Naive thymus-derived CD4-positive, alpha-beta T cell (primary cell): ENCODE measurements around the gene ZNF667. TPM values are rescaled to one million over a fixed set of nuclear protein-coding genes. Genes with fewer than 3 reads are reported as not detected.

Source experiments
- ATAC-seq: fragments of 150-1000 bp; cut with Tn5 transposase; 2 replicates; pipeline ENCODE4 v1.10.0; 2021; ENCODE audit warnings: mild to moderate bottlenecking, moderate library complexity
- CTCF ChIA-PET: fragments of 350-600 bp; sonication (Branson Sonifier 250); formaldehyde crosslinking; loops from one replicate; lab custom pipeline; 2021; ENCODE audit warnings: antibody characterized with exemption; lab: Charles Lee
- POLR2A ChIA-PET: fragments of 350-600 bp; sonication (Branson Sonifier 250); formaldehyde crosslinking; loops from one replicate; lab custom pipeline; 2021; ENCODE audit warnings: antibody characterized with exemption, inconsistent platforms; lab: Charles Lee
- DNase-seq, 9 donors: peaks; one replicate each; pipeline versions ENCODE4 v3.0.0 to v3.0.0-alpha.2; 2020 to 2022; ENCODE audit warnings: mixed read lengths in 1 of 9
- H3K27ac ChIP-seq: one replicate; pipeline ENCODE4 v1.7.0; 2013; ENCODE audit warnings: mild to moderate bottlenecking, low read depth, low read length, moderate library complexity
- H3K27me3 ChIP-seq, 2 donors: one replicate each; pipeline ENCODE4 v1.7.0; 2013; ENCODE audit warnings: low read length in 2 of 2, mild to moderate bottlenecking in 2 of 2, moderate library complexity in 2 of 2; ENCODE audit not compliant: control insufficient read depth in 2 of 2, insufficient read depth in 2 of 2
- H3K36me3 ChIP-seq, 3 experiments: 1 replicate in 2 of 3; 2 replicates in 1 of 3; pipeline ENCODE4 v1.7.0; 2013; ENCODE audit warnings: low read length in 3 of 3, mild to moderate bottlenecking in 3 of 3, moderate library complexity in 1 of 3; ENCODE audit not compliant: insufficient read depth in 3 of 3, control insufficient read depth in 2 of 3
- H3K4me1 ChIP-seq, 2 donors: one replicate each; pipeline ENCODE4 v1.7.0; 2013; ENCODE audit warnings: low read length in 2 of 2, mild to moderate bottlenecking in 2 of 2, moderate library complexity in 1 of 2; ENCODE audit not compliant: control insufficient read depth in 2 of 2, insufficient read depth in 2 of 2
- H3K4me3 ChIP-seq: 2 replicates; pipeline ENCODE4 v1.7.0; 2013; ENCODE audit warnings: mild to moderate bottlenecking, low read length
- H3K9me3 ChIP-seq, 3 experiments: 1 replicate in 2 of 3; 2 replicates in 1 of 3; pipeline ENCODE4 v1.7.0; 2013; ENCODE audit warnings: low read length in 3 of 3; ENCODE audit not compliant: control insufficient read depth in 2 of 3
- H3K27ac Mint-ChIP-seq, 9 donors: one replicate each; pipeline ENCODE4 v1.8.0; 2020 to 2022; ENCODE audit warnings: mixed read lengths in 9 of 9, mild to moderate bottlenecking in 8 of 9, moderate library complexity in 5 of 9, inconsistent platforms in 2 of 9
- H3K27me3 Mint-ChIP-seq, 5 donors: one replicate each; pipeline ENCODE4 v1.8.0; 2021 to 2022; ENCODE audit warnings: mixed read lengths in 5 of 5, mild to moderate bottlenecking in 1 of 5
- H3K36me3 Mint-ChIP-seq, 5 donors: one replicate each; pipeline ENCODE4 v1.8.0; 2020 to 2022; ENCODE audit warnings: mixed read lengths in 5 of 5, mild to moderate bottlenecking in 3 of 5, inconsistent platforms in 1 of 5
- H3K4me1 Mint-ChIP-seq, 7 donors: one replicate each; pipeline ENCODE4 v1.8.0; 2020 to 2022; ENCODE audit warnings: mixed read lengths in 7 of 7, mild to moderate bottlenecking in 3 of 7, inconsistent platforms in 1 of 7
- H3K4me3 Mint-ChIP-seq, 10 donors: one replicate each; pipeline ENCODE4 v1.8.0; 2020 to 2022; ENCODE audit warnings: mild to moderate bottlenecking in 10 of 10, mixed read lengths in 10 of 10, moderate library complexity in 6 of 10, inconsistent platforms in 2 of 10
- H3K9me3 Mint-ChIP-seq, 11 donors: one replicate each; pipeline ENCODE4 v1.8.0; 2020 to 2022; ENCODE audit warnings: mixed read lengths in 11 of 11, mild to moderate bottlenecking in 4 of 11, inconsistent platforms in 1 of 11, moderate library complexity in 1 of 11
- intact Hi-C, 2 donors: fragments of 100-400 bp; cut with micrococcal nuclease; formaldehyde crosslinking; loops; one replicate each; pipeline ENCODE4 v1.15.1; 2023
- polyA plus RNA-seq, 2 donors: library from polyadenylated mRNA; unstranded; fragments of 300-500 nt; fragmentation: Illumina TruSeq; gene quantifications; one replicate each; pipeline ENCODE4 v1.2.3, GENCODE V29; 2021
- total RNA-seq, 6 experiments: library from RNA in 5 of 6; stranded (reverse) in 5 of 6; gene quantifications; 1 replicate in 5 of 6; 2 replicates in 1 of 6; pipeline ENCODE4 v1.2.3 and lab custom pipeline; 2021 to 2026

ZNF667 gene
- total RNA-seq (1 to 10 TPM in 4 of 5 experiments, not detected in 1; 1.1 to 8.1 (median 2.2) TPM), polyA plus RNA-seq (1 to 10 TPM; 2.3 to 3.1 TPM), total RNA-seq (lab: John Stamatoyannopoulos, UW) (3.2 reads per million, percentile 17 among the genes with 10 or more reads in this experiment)

- H3K27ac ChIP-seq: peak within 1 kb of the TSS; percentile 82
- peaks cover 0 to 30% (median 11%) of the 10 kb centered on the region in 7 donors for H3K4me1 Mint-ChIP-seq
- no peaks in the 10 kb centered on the region for H3K4me1 ChIP-seq
- H3K27ac Mint-ChIP-seq: peak within 1 kb of the TSS; percentile 67 to 97 (median 87)
- H3K27me3 Mint-ChIP-seq: peaks cover 9 to 43% (median 27%) of the 10 kb centered on the region in 5 donors
- DNase-seq: peak in 7 of 9 donors; percentile 3 to 63 (median 47)
- no peaks in the 10 kb centered on the region for H3K27me3 ChIP-seq
- intact Hi-C loops: no loop called here
- POLR2A ChIA-PET: no interaction called here
- peak; percentile 75 for ATAC-seq
- CTCF ChIA-PET: no interaction called here
- peaks cover 0 to 69% (median 0%) of the 10 kb centered on the region in 3 experiments for H3K9me3 ChIP-seq
- peaks cover 8 to 62% (median 39%) of the 10 kb centered on the region in 5 donors for H3K36me3 Mint-ChIP-seq
- H3K9me3 Mint-ChIP-seq: peaks cover 29 to 94% (median 67%) of the 10 kb centered on the region in 11 donors
- H3K4me3 ChIP-seq: peak within 1 kb of the TSS; percentile 37
- peak within 1 kb of the TSS; percentile 76 to 97 (median 92) for H3K4me3 Mint-ChIP-seq
- H3K36me3 ChIP-seq: no peaks in the 10 kb centered on the region
These were observed at the start of gene ZNF667 for GRCh38 chr19:56476651-56477428. ZNF667 (minus strand) TSS chr19:56477345; CDS start chr19:56462370, 14,975 bp downstream.

GRCh38 chr19:56525214-56525860 is 48.2 kb upstream of the ZNF667 start:
- ChIA-PET POLR2A (no interaction called here), CTCF (no interaction called here)
- no peak overlapping the region for H3K27ac ChIP-seq
- H3K9me3 ChIP-seq: peaks cover 10 to 98% (median 30%) of the 10 kb centered on the region in 3 experiments
- Mint-ChIP-seq H3K27me3 (peaks cover 0 to 5% (median 0%) of the 10 kb centered on the region in 5 donors), H3K9me3 (peaks cover 18 to 100% (median 73%) of the 10 kb centered on the region in 11 donors), H3K36me3 (peaks cover 3 to 53% (median 35%) of the 10 kb centered on the region in 5 donors), H3K27ac (no peak overlapping the region), H3K4me1 (no peaks in the 10 kb centered on the region), H3K4me3 (no peak overlapping the region)
- DNase-seq (no peak), ATAC-seq (no peak)
- H3K27me3 ChIP-seq: no peaks in the 10 kb centered on the region
- H3K36me3 ChIP-seq: no peaks in the 10 kb centered on the region
- intact Hi-C loops: no loop called here
- H3K4me3 ChIP-seq: no peak overlapping the region
- no peaks in the 10 kb centered on the region for H3K4me1 ChIP-seq

GRCh38 chr19:56508290-56508778 is 31.2 kb upstream of the ZNF667 start:
- peaks cover 8 to 56% (median 17%) of the 10 kb centered on the region in 11 donors for H3K9me3 Mint-ChIP-seq
- no peaks in the 10 kb centered on the region for H3K36me3 ChIP-seq
- H3K4me1 ChIP-seq: peaks cover 0 to 5% of the 10 kb centered on the region in 2 donors
- ChIA-PET CTCF (no interaction called here), POLR2A (interaction anchor here (0.7 kb wide), 1 partner anchor 1675 kb away, joined by 3 read pairs; the partner anchor contains the start of gene ZNF274)
- peak overlapping the region; percentile 85 for H3K27ac ChIP-seq
- peaks cover 0 to 37% (median 8%) of the 10 kb centered on the region in 3 experiments for H3K9me3 ChIP-seq
- no peak overlapping the region for H3K27ac Mint-ChIP-seq
- H3K4me3 ChIP-seq: peak overlapping the region; percentile 42
- ATAC-seq (no peak), DNase-seq (no peak)
- H3K27me3 Mint-ChIP-seq: peaks cover 0 to 13% (median 0%) of the 10 kb centered on the region in 5 donors
- intact Hi-C loops: loop anchor here in 1 of 2 donors (1.0 kb wide), 1 partner anchor 105 kb away; no protein-coding TSS in a partner anchor
- peaks cover 0 to 17% (median 8%) of the 10 kb centered on the region in 5 donors for H3K36me3 Mint-ChIP-seq
- H3K4me1 Mint-ChIP-seq: peaks cover 0 to 10% (median 6%) of the 10 kb centered on the region in 7 donors
- H3K27me3 ChIP-seq: no peaks in the 10 kb centered on the region
- no peak overlapping the region for H3K4me3 Mint-ChIP-seq

GRCh38 chr19:56507446-56508289 is 30.5 kb upstream of the ZNF667 start, which contains the start of gene ZNF471:
ZNF471 (plus strand) TSS chr19:56507855; CDS start chr19:56511572, 3,717 bp downstream.
- Mint-ChIP-seq H3K27ac (peak within 1 kb of the TSS in 3 of 9 donors; percentile 3 to 81 (median 10)), H3K9me3 (peaks cover 1 to 56% (median 17%) of the 10 kb centered on the region in 11 donors)

GRCh38 chr19:56504581-56504980 is 27.4 kb upstream of the ZNF667 start:
- Mint-ChIP-seq H3K27ac (no peak overlapping the region), H3K27me3 (peaks cover 0 to 18% (median 0%) of the 10 kb centered on the region in 5 donors), H3K4me3 (no peak overlapping the region), H3K4me1 (peaks cover 0 to 10% (median 6%) of the 10 kb centered on the region in 7 donors), H3K36me3 (peaks cover 0 to 36% (median 23%) of the 10 kb centered on the region in 5 donors), H3K9me3 (peaks cover 0 to 72% (median 36%) of the 10 kb centered on the region in 11 donors)
- Histone ChIP-seq H3K36me3 (no peaks in the 10 kb centered on the region), H3K27ac (no peak overlapping the region), H3K27me3 (no peaks in the 10 kb centered on the region), H3K4me3 (no peak overlapping the region), H3K9me3 (peaks cover 0 to 42% (median 8%) of the 10 kb centered on the region in 3 experiments), H3K4me1 (peaks cover 0 to 5% of the 10 kb centered on the region in 2 donors)
- DNase-seq: no peak
- POLR2A ChIA-PET: no interaction called here
- ATAC-seq: no peak
- intact Hi-C loops: no loop called here
- CTCF ChIA-PET: no interaction called here

More at GRCh38 chr19:56507446-56508289, 30.5 kb upstream of the ZNF667 start, which contains the start of gene ZNF471:
- DNase-seq: peak; percentile 44 to 93 (median 82)
- H3K27me3 ChIP-seq: no peaks in the 10 kb centered on the region
- peak; percentile 99 for ATAC-seq
- peaks cover 0 to 5% of the 10 kb centered on the region in 2 donors for H3K4me1 ChIP-seq
- Mint-ChIP-seq H3K4me3 (no peak within 1 kb of the TSS), H3K27me3 (peaks cover 0 to 15% (median 0%) of the 10 kb centered on the region in 5 donors), H3K36me3 (peaks cover 0 to 17% (median 7%) of the 10 kb centered on the region in 5 donors), H3K4me1 (peaks cover 0 to 10% (median 6%) of the 10 kb centered on the region in 7 donors)
- CTCF ChIA-PET: no interaction called here
- peak within 1 kb of the TSS; percentile 42 for H3K4me3 ChIP-seq
- peak within 1 kb of the TSS; percentile 85 for H3K27ac ChIP-seq
- no peaks in the 10 kb centered on the region for H3K36me3 ChIP-seq
- H3K9me3 ChIP-seq: peaks cover 0 to 37% (median 8%) of the 10 kb centered on the region in 3 experiments
- POLR2A ChIA-PET: interaction anchor here (0.7 kb wide), 1 partner anchor 1675 kb away, joined by 3 read pairs; the partner anchor contains the start of gene ZNF274
- intact Hi-C loops: loop anchor here in 1 of 2 donors (1.0 kb wide), 2 partner anchors 31 to 104 kb away; partner anchors contain the start of gene ZFP28
